HepG2 (cell line): ENCODE data around the gene ADCYAP1R1. TPM values are rescaled to one million over a fixed set of nuclear protein-coding genes. Genes with fewer than 3 reads are reported as not detected.

Experiments
- ATAC-seq: fragments of 200-7000 bp; cut with Tn5 transposase; 3 replicates; pipeline ENCODE4 v1.9.1; 2020; ENCODE audit warnings: mild to moderate bottlenecking, moderate library complexity
- BruUV-seq: library from RNA; stranded (reverse); fragments of 400-500 nt; replicated peaks from 2 replicates; lab custom pipeline; 2021; lab: Mats Ljungman, UMichigan
- CTCF ChIA-PET: fragments of 300-600 bp; formaldehyde crosslinking; extraction: SDS; loops from one replicate; lab custom pipeline; 2021; ENCODE audit warnings: low total read pairs, inconsistent platforms, low intra/inter-chr PET ratio; lab: Yijun Ruan, JAX
- POLR2A ChIA-PET: fragments of 350-600 bp; sonication (Branson Sonifier 250); formaldehyde crosslinking; loops from one replicate; lab custom pipeline; 2020; ENCODE audit warnings: antibody characterized with exemption, inconsistent platforms; lab: Yijun Ruan, JAX
- DNase-seq: peaks from one replicate; pipeline ENCODE4 v3.0.0-alpha.2; 2015; ENCODE audit warnings: low spot score
- FAIRE-seq: peaks from 3 replicates; lab custom pipeline; 2011; peaks lifted over from hg19 to GRCh38; lab: Jason Lieb, UNC
- H2AFZ ChIP-seq: one replicate; pipeline ENCODE4 v1.6.1; 2011; ENCODE audit warnings: low read length, inconsistent platforms
- H3K27ac ChIP-seq: fragments of 300-600 bp; 3 replicates; pipeline ENCODE4 v1.8.0; 2011; ENCODE audit warnings: mixed run types, mild to moderate bottlenecking, mixed read lengths, low read length, inconsistent platforms; ENCODE audit not compliant: insufficient read depth; ENCODE audit errors: extremely low read length
- H3K27me3 ChIP-seq, 2 experiments: fragments of 200-600 bp in 1 of 2; 2 replicates in 1 of 2; 3 replicates in 1 of 2; pipeline versions ENCODE4 v1.6.0 to v1.8.0; 2011; ENCODE audit warnings: low read length in 2 of 2, mild to moderate bottlenecking in 2 of 2, moderate library complexity in 2 of 2, inconsistent platforms in 1 of 2; ENCODE audit not compliant: insufficient read depth in 2 of 2, control insufficient read depth in 1 of 2
- H3K36me3 ChIP-seq, 2 experiments: fragments of 200-600 bp in 1 of 2; replicated peaks in 1 of 2; 2 replicates in 1 of 2; 3 replicates in 1 of 2; pipeline versions ENCODE4 v1.5.1 to v1.8.0; 2011; ENCODE audit warnings: low read length in 2 of 2, inconsistent platforms in 1 of 2; ENCODE audit not compliant: insufficient read depth in 2 of 2, control insufficient read depth in 1 of 2
- H3K4me1 ChIP-seq: 2 replicates; pipeline ENCODE4 v1.5.1; 2012; ENCODE audit warnings: low read length, inconsistent platforms; ENCODE audit not compliant: insufficient read depth
- H3K4me2 ChIP-seq: 2 replicates; pipeline ENCODE4 v1.6.0; 2011; ENCODE audit warnings: low read depth, low read length, inconsistent platforms
- H3K4me3 ChIP-seq, 3 experiments: fragments of 200-600 bp in 1 of 3; sonication (generic), shearing (Covaris generic) in 1 of 3; replicated peaks in 1 of 3; 2 replicates each; pipeline ENCODE4 v1.5.1; 2011 to 2016; ENCODE audit warnings: low read length in 3 of 3, inconsistent platforms in 2 of 3, low read depth in 2 of 3, mild to moderate bottlenecking in 2 of 3, control low read depth in 1 of 3, mixed read lengths in 1 of 3; ENCODE audit not compliant: insufficient read depth in 1 of 3
- H3K79me2 ChIP-seq: one replicate; pipeline ENCODE4 v1.6.1; 2011; ENCODE audit warnings: low read length, inconsistent platforms; ENCODE audit not compliant: insufficient read depth
- H3K9ac ChIP-seq: 2 replicates; pipeline ENCODE4 v1.6.0; 2011; ENCODE audit warnings: mild to moderate bottlenecking, low read depth, low read length, inconsistent platforms; ENCODE audit not compliant: insufficient read depth
- H3K9me3 ChIP-seq: 2 replicates; pipeline ENCODE4 v1.5.1; 2012; ENCODE audit warnings: mild to moderate bottlenecking, low read length
- H4K20me1 ChIP-seq: 2 replicates; pipeline ENCODE4 v1.6.0; 2011; ENCODE audit warnings: inconsistent platforms, mild to moderate bottlenecking, low read length, moderate library complexity; ENCODE audit not compliant: insufficient read depth
- CEBPZ ChIP-seq: IDR thresholded peaks from 2 replicates; pipeline ENCODE4 v1.6.1; 2012; ENCODE audit warnings: low read length, improper control_type of control experiment
- CHD4 ChIP-seq: fragments of 200-600 bp; sonication (generic); IDR thresholded peaks from 2 replicates; pipeline ENCODE4 v1.7.0; 2017; ENCODE audit warnings: mild to moderate bottlenecking, low read length, borderline replicate concordance
- FOXP4 ChIP-seq: sonication (generic); formaldehyde crosslinking; IDR thresholded peaks from 2 replicates; pipeline ENCODE4 v1.4.0; 2020; ENCODE audit warnings: missing genetic modification reagents
- HDAC1 ChIP-seq: sonication (generic); formaldehyde crosslinking; IDR thresholded peaks from 2 replicates; pipeline ENCODE4 v1.5.1; 2020; ENCODE audit warnings: mild to moderate bottlenecking, missing genetic modification reagents
- MBD4 ChIP-seq: IDR thresholded peaks from 2 replicates; pipeline ENCODE4 v1.6.1; 2012; ENCODE audit warnings: low read length, inconsistent platforms, borderline replicate concordance
- MYNN ChIP-seq: sonication (generic); formaldehyde crosslinking; IDR thresholded peaks from 2 replicates; pipeline ENCODE4 v1.4.0; 2020; ENCODE audit warnings: mild to moderate bottlenecking, low read depth, missing genetic modification reagents
- REL ChIP-seq: sonication (generic); formaldehyde crosslinking; conservative IDR thresholded peaks from 2 replicates; pipeline ENCODE4 v1.8.0; 2022; ENCODE audit warnings: mild to moderate bottlenecking, missing genetic modification reagents, moderate library complexity
- U2AF1 ChIP-seq: fragments of 200-400 bp; formaldehyde crosslinking; optimal IDR thresholded peaks from 2 replicates; pipeline ENCODE3; 2017; ENCODE audit warnings: mild to moderate bottlenecking, low read depth, low read length
- ZFP36 ChIP-seq: fragments of 150-350 bp; IDR thresholded peaks from 2 replicates; pipeline ENCODE4 v1.6.1; 2018; ENCODE audit warnings: borderline replicate concordance, low read length, low read depth; ENCODE audit not compliant: partially characterized antibody
- ZNF136 ChIP-seq: sonication (generic); formaldehyde crosslinking; IDR thresholded peaks from 2 replicates; pipeline ENCODE4 v1.8.1; 2022; ENCODE audit warnings: low read depth, mild to moderate bottlenecking, moderate library complexity, missing genetic modification reagents
- ZNF281 ChIP-seq: sonication (generic); formaldehyde crosslinking; IDR thresholded peaks from 2 replicates; pipeline ENCODE4 v1.4.0; 2020; ENCODE audit warnings: missing genetic modification reagents, borderline replicate concordance
- ZNF343 ChIP-seq: sonication (generic); formaldehyde crosslinking; IDR thresholded peaks from 2 replicates; pipeline ENCODE4 v1.4.0; 2020; ENCODE audit warnings: mild to moderate bottlenecking, missing genetic modification reagents
- ZNF652 ChIP-seq: IDR thresholded peaks from 2 replicates; pipeline ENCODE4 v1.6.1; 2016; ENCODE audit warnings: low read depth, borderline replicate concordance
- WGBS: methylation state at CpG from one replicate; pipeline ENCODE4 v1.1.6; 2017; ENCODE audit warnings: low lambda C conversion rate; 5-methylcytosine and 5-hydroxymethylcytosine counted together
- in situ Hi-C: cut with HindIII; loops from 2 replicates; pipeline ENCODE4 v1.10.0; 2017; ENCODE audit warnings: low pct_unique_long_range_greater_than_20kb; ENCODE audit not compliant: extremely low pct_ligation_motif_present
- intact Hi-C: fragments of 100-400 bp; cut with micrococcal nuclease; formaldehyde crosslinking; loops from one replicate; pipeline ENCODE4 v1.10.0; 2022; ENCODE audit not compliant: unreplicated experiment
- polyA plus RNA-seq, 8 experiments: library from polyadenylated mRNA; depleted of rRNA in 3 of 8; stranded (reverse) in 7 of 8; unstranded in 1 of 8; fragments of >200 nt; fragmentation: Illumina TruSeq in 4 of 8; extraction: Trizol in 4 of 8; gene quantifications; 2 replicates each; pipeline versions ENCODE4 v1.2.1 to v1.2.3, GENCODE V29; 2011 to 2016; ENCODE audit warnings: low read depth in 4 of 8, missing spikeins in 1 of 8, mixed read lengths in 1 of 8; ENCODE audit not compliant: insufficient read depth in 1 of 8
- total RNA-seq, 5 experiments: library from RNA; depleted of rRNA; stranded (reverse); fragments of >200 nt; fragmentation: Illumina TruSeq; extraction: Trizol; gene quantifications; 2 replicates each; pipeline ENCODE4 v1.2.3, GENCODE V29; 2016; ENCODE audit warnings: low read depth in 1 of 5
- TF ChIP-seq, protein P1 (sequence below): sonication (generic); formaldehyde crosslinking; IDR thresholded peaks from 2 replicates; pipeline ENCODE4 v1.4.0; 2020; ENCODE audit warnings: mild to moderate bottlenecking, missing genetic modification reagents
- TF ChIP-seq, protein P2 (sequence below): fragments of 450-650 bp; IDR thresholded peaks from 2 replicates; pipeline ENCODE4 v1.6.1; 2016

The ADCYAP1R1 gene
- total and polyA plus RNA-seq, 2 of the 13 experiments (the other 11 are each of a cell fraction or from before 2014, with no cell fraction given), result not detected

DNA sequence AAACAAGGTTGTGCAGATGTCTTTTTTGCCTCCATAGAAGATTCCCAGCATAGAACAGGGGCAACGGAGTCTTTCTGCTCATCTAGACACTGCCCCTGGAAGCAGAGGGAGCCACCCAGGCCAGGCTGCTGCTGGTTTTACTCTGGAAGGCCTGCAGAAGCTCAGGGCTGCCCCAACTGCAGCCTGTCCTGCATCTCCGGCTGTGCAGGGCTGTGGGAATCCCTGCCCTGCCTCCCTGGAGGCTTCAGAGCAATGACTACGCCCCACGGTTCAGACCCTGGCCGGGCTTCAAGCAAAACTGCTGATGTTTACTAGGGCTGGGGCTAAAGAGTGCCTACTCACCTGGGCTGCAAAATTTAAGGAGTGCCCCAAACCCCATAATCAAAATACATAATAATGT lies 44.5 kb upstream of the ADCYAP1R1 start:
- FAIRE-seq (no peak), ATAC-seq (no peak), DNase-seq (no peak)
- Histone ChIP-seq H3K4me3 (no peak overlapping the region), H2AFZ (no peak overlapping the region), H3K9me3 (no peaks in the 10 kb centered on the region), H3K27me3 (peaks cover 0 to 8% of the 10 kb centered on the region in 2 experiments; a peak in 1 of 5 replicates), H4K20me1 (no peaks in the 10 kb centered on the region), H3K4me2 (no peak overlapping the region), H3K4me1 (no peaks in the 10 kb centered on the region), H3K79me2 (no peaks in the 10 kb centered on the region), H3K36me3 (no peaks in the 10 kb centered on the region), H3K27ac (no peak overlapping the region), H3K9ac (no peak overlapping the region)
- in situ Hi-C loops, result no loop called here
- ChIA-PET POLR2A (no interaction called here), CTCF (no interaction called here)
- 0% methylated on average over 2 of the region's 5 CpGs for WGBS
- BruUV-seq, result no TSS peak
- intact Hi-C loops, result no loop called here
- TF ChIP-seq ZFP36 (no peak), CHD4 (no peak), CEBPZ (no peak), ZNF652 (no peak), ZNF136 (no peak), ZNF343 (CRISPR knock-in tag) (no peak), U2AF1 (no peak), FOXP4 (CRISPR knock-in tag) (no peak), REL (CRISPR knock-in tag) (no peak), MBD4 (no peak), ZNF281 (no peak), MYNN (CRISPR knock-in tag) (no peak), HDAC1 (CRISPR knock-in tag) (no peak)
- TF ChIP-seq, protein P1, sequence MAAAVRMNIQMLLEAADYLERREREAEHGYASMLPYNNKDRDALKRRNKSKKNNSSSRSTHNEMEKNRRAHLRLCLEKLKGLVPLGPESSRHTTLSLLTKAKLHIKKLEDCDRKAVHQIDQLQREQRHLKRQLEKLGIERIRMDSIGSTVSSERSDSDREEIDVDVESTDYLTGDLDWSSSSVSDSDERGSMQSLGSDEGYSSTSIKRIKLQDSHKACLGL (CRISPR knock-in tag), result no peak
- TF ChIP-seq, protein P2, sequence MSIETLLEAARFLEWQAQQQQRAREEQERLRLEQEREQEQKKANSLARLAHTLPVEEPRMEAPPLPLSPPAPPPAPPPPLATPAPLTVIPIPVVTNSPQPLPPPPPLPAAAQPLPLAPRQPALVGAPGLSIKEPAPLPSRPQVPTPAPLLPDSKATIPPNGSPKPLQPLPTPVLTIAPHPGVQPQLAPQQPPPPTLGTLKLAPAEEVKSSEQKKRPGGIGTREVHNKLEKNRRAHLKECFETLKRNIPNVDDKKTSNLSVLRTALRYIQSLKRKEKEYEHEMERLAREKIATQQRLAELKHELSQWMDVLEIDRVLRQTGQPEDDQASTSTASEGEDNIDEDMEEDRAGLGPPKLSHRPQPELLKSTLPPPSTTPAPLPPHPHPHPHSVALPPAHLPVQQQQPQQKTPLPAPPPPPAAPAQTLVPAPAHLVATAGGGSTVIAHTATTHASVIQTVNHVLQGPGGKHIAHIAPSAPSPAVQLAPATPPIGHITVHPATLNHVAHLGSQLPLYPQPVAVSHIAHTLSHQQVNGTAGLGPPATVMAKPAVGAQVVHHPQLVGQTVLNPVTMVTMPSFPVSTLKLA, result no peak
